GM12878 (cell line): Measurements from ENCODE around the gene DUSP11. TPM values are rescaled to one million over a fixed set of nuclear protein-coding genes. Genes with fewer than 3 reads are reported as not detected.

Experiments used
- ATAC-seq: fragments of 200-7000 bp; cut with Tn5 transposase; 3 replicates; pipeline ENCODE4 v1.9.1; 2020; ENCODE audit warnings: mild to moderate bottlenecking, moderate library complexity
- BruUV-seq: library from RNA; stranded (reverse); fragments of 400-500 nt; replicated peaks from 2 replicates; lab custom pipeline; 2021; lab: Mats Ljungman, UMichigan
- CTCF ChIA-PET: fragments of 300-600 bp; sonication (Branson Sonifier 250); formaldehyde crosslinking; extraction: SDS; loops from one replicate; lab custom pipeline; 2021; ENCODE audit warnings: inconsistent platforms; lab: Yijun Ruan, JAX
- POLR2A ChIA-PET: fragments of 350-600 bp; formaldehyde crosslinking; extraction: SDS; loops from one replicate; lab custom pipeline; 2021; ENCODE audit warnings: inconsistent platforms; lab: Charles Lee
- RAD21 ChIA-PET: fragments of 300-600 bp; sonication (Branson Sonifier 250); formaldehyde crosslinking; loops from one replicate; lab custom pipeline; 2023; ENCODE audit warnings: antibody characterized with exemption; ENCODE audit not compliant: unreplicated experiment; lab: Charles Lee
- SMC1A ChIA-PET: fragments of 300-600 bp; sonication (Branson Sonifier 250); formaldehyde crosslinking; loops from one replicate; lab custom pipeline; 2023; ENCODE audit not compliant: unreplicated experiment, uncharacterized antibody; lab: Charles Lee
- DNase-seq: peaks from one replicate; pipeline ENCODE4 v3.0.0-alpha.2; 2011; ENCODE audit warnings: low read depth, low spot score
- FAIRE-seq: peaks from 3 replicates; lab custom pipeline; 2011; peaks lifted over from hg19 to GRCh38; lab: Jason Lieb, UNC
- H2AFZ ChIP-seq: 2 replicates; pipeline ENCODE4 v1.6.0; 2011; ENCODE audit warnings: low read depth, low read length, control low read depth; ENCODE audit not compliant: control insufficient read depth
- H3K27ac ChIP-seq: 2 replicates; pipeline ENCODE4 v1.5.1; 2011; ENCODE audit warnings: control low read depth; ENCODE audit not compliant: control insufficient read depth, insufficient read depth
- H3K27me3 ChIP-seq, 2 experiments: replicated peaks in 1 of 2; 2 replicates each; pipeline versions ENCODE4 v1.6.0 to v1.6.1; 2011; ENCODE audit warnings: low read length in 1 of 2; ENCODE audit not compliant: control insufficient read depth in 2 of 2, insufficient read depth in 2 of 2
- H3K36me3 ChIP-seq, 2 experiments: 2 replicates each; pipeline ENCODE4 v1.5.1; 2011; ENCODE audit warnings: low read length in 1 of 2; ENCODE audit not compliant: control insufficient read depth in 2 of 2, insufficient read depth in 2 of 2
- H3K4me1 ChIP-seq: 2 replicates; pipeline ENCODE4 v1.6.1; 2011; ENCODE audit warnings: mild to moderate bottlenecking, low read length, moderate library complexity, mixed read lengths; ENCODE audit not compliant: control insufficient read depth, insufficient read depth
- H3K4me2 ChIP-seq: 2 replicates; pipeline ENCODE4 v1.6.0; 2011; ENCODE audit warnings: control low read depth; ENCODE audit not compliant: control insufficient read depth, insufficient read depth
- H3K4me3 ChIP-seq: fragments of 200-600 bp; sonication (generic); 2 replicates; pipeline ENCODE4 v1.5.1; 2016
- H3K79me2 ChIP-seq: 2 replicates; pipeline ENCODE4 v1.6.0; 2011; ENCODE audit warnings: low read length; ENCODE audit not compliant: control insufficient read depth, insufficient read depth
- H3K9ac ChIP-seq: 2 replicates; pipeline ENCODE4 v1.8.0; 2011; ENCODE audit warnings: low read length, control low read depth, mixed read lengths; ENCODE audit not compliant: control insufficient read depth, insufficient read depth
- H3K9me3 ChIP-seq: replicated peaks from 3 replicates; pipeline ENCODE4 v1.5.1; 2011; ENCODE audit warnings: mild to moderate bottlenecking, low read length; ENCODE audit not compliant: control insufficient read depth, insufficient read depth
- H4K20me1 ChIP-seq: 2 replicates; pipeline ENCODE4 v1.6.0; 2011; ENCODE audit not compliant: control insufficient read depth, insufficient read depth
- BMI1 ChIP-seq: fragments of 450-650 bp; IDR thresholded peaks from 2 replicates; pipeline ENCODE4 v1.6.1; 2016; ENCODE audit warnings: mild to moderate bottlenecking, moderate library complexity, borderline replicate concordance
- CREB1 ChIP-seq: IDR thresholded peaks from 2 replicates; pipeline ENCODE4 v1.6.1; 2012; ENCODE audit warnings: low read depth, mild to moderate bottlenecking, inconsistent platforms
- CTCF ChIP-seq, 3 experiments: IDR thresholded peaks in 2 of 3; conservative IDR thresholded peaks in 1 of 3; 2 replicates each; pipeline ENCODE4 v1.5.1; 2011; ENCODE audit warnings: low read depth in 3 of 3, low read length in 3 of 3, mild to moderate bottlenecking in 3 of 3, control low read depth in 2 of 3, moderate library complexity in 2 of 3, inconsistent platforms in 1 of 3, mixed read lengths in 1 of 3; ENCODE audit not compliant: control insufficient read depth in 2 of 3, insufficient read depth in 1 of 3; ENCODE audit errors: extremely low read depth in 1 of 3
- FOXK2 ChIP-seq: fragments of 450-650 bp; IDR thresholded peaks from 2 replicates; pipeline ENCODE4 v1.6.1; 2017; ENCODE audit warnings: mild to moderate bottlenecking, moderate library complexity
- FOXM1 ChIP-seq: IDR thresholded peaks from 2 replicates; pipeline ENCODE4 v1.6.1; 2012; ENCODE audit warnings: low read depth, mild to moderate bottlenecking, inconsistent platforms, low read length, moderate library complexity
- GABPA ChIP-seq: IDR thresholded peaks from 2 replicates; pipeline ENCODE4 v1.6.1; 2014; ENCODE audit warnings: antibody characterized with exemption, low read depth, mild to moderate bottlenecking, inconsistent platforms
- HCFC1 ChIP-seq: fragments of 150-350 bp; IDR thresholded peaks from 2 replicates; pipeline ENCODE4 v1.6.1; 2014; ENCODE audit warnings: low read length
- MLLT1 ChIP-seq: fragments of 450-650 bp; IDR thresholded peaks from 2 replicates; pipeline ENCODE4 v1.6.1; 2016; ENCODE audit warnings: mild to moderate bottlenecking
- PAX8 ChIP-seq: fragments of 450-650 bp; IDR thresholded peaks from 2 replicates; pipeline ENCODE4 v1.6.1; 2017; ENCODE audit warnings: mild to moderate bottlenecking, moderate library complexity
- POLR2A ChIP-seq: IDR thresholded peaks from 2 replicates; pipeline ENCODE4 v1.6.1; 2011; ENCODE audit warnings: low read depth, mild to moderate bottlenecking, low read length
- RAD21 ChIP-seq: IDR thresholded peaks from 2 replicates; pipeline ENCODE4 v1.6.1; 2011; ENCODE audit warnings: mild to moderate bottlenecking, low read depth, low read length, moderate library complexity; ENCODE audit not compliant: insufficient read depth
- SPI1 ChIP-seq: IDR thresholded peaks from 2 replicates; pipeline ENCODE4 v1.6.1; 2011; ENCODE audit warnings: low read depth, mild to moderate bottlenecking, low read length, moderate library complexity, borderline replicate concordance; ENCODE audit not compliant: insufficient read depth
- TBL1XR1 ChIP-seq: IDR thresholded peaks from 2 replicates; pipeline ENCODE4 v1.6.1; 2012; ENCODE audit warnings: low read depth, low read length, improper control_type of control experiment
- ZBED1 ChIP-seq: IDR thresholded peaks from 2 replicates; pipeline ENCODE4 v1.6.1; 2016; ENCODE audit warnings: borderline replicate concordance
- WGBS: methylation state at CpG from one replicate; pipeline ENCODE4 v1.1.6; 2016; ENCODE audit warnings: low lambda C conversion rate; ENCODE audit not compliant: insufficient replicate concordance, insufficient coverage; ENCODE audit errors: missing lambda C conversion rate; 5-methylcytosine and 5-hydroxymethylcytosine counted together
- in situ Hi-C: fragments of 300-500 bp; cut with MboI; formaldehyde crosslinking; loops from 9 replicates; pipeline ENCODE4 v1.14.3; 2018; ENCODE audit warnings: mixed read lengths
- intact Hi-C: fragments of 100-400 bp; cut with micrococcal nuclease; formaldehyde crosslinking; loops from one replicate; pipeline ENCODE4 v1.14.2; 2022; ENCODE audit not compliant: unreplicated experiment
- polyA plus RNA-seq, 11 experiments: library from polyadenylated mRNA; depleted of rRNA in 4 of 11; unstranded in 6 of 11; stranded (reverse) in 5 of 11; fragments of >200 nt; fragmentation: Nextera tagmentation in 4 of 11; fragmentation: Illumina TruSeq in 1 of 11; extraction: Ambion mirVana in 4 of 11; extraction: Trizol in 1 of 11; gene quantifications; 1 replicate in 1 of 11; 2 replicates in 10 of 11; pipeline versions ENCODE4 v1.2.1 to v1.2.3, GENCODE V29; 2011 to 2016; ENCODE audit warnings: inconsistent platforms in 2 of 11, missing spikeins in 2 of 11, low read depth in 1 of 11
- total RNA-seq, 4 experiments: library from RNA; depleted of rRNA in 3 of 4; stranded (reverse); fragments of >200 nt in 3 of 4; fragmentation: Illumina TruSeq in 1 of 4; extraction: Trizol in 1 of 4; gene quantifications; 2 replicates each; pipeline versions ENCODE4 v1.2.1 to v1.2.3, GENCODE V29; 2013 to 2021
- TF ChIP-seq, protein P1 (sequence below): fragments of 450-650 bp; IDR thresholded peaks from 2 replicates; pipeline ENCODE4 v1.6.1; 2017; ENCODE audit warnings: mild to moderate bottlenecking, low read depth, inconsistent platforms; ENCODE audit not compliant: poor library complexity, severe bottlenecking

The DUSP11 gene
- total and polyA plus RNA-seq, 10 of the 15 experiments (the other 5 are each of a cell fraction or from before 2014, with no cell fraction given): 26.4 to 78.4 (median 47.9) TPM

GRCh38 chr2:73736855-73737779 is 42.8 kb downstream of the DUSP11 start, which contains the start of gene TPRKB:
TPRKB (minus strand) TSS chr2:73737345; CDS start chr2:73734569, 2,776 bp downstream.
- in situ Hi-C loops (no loop called here), intact Hi-C loops (no loop called here)
- Histone ChIP-seq H3K9me3 (no peaks in the 10 kb centered on the region; the same call in 1 of the 3 replicates), H3K27ac (peak within 1 kb of the TSS; percentile 69), H3K4me1 (0 out of 2 replicates have a peak, but pooled peaks cover 4% of the 10 kb centered on the region), H3K79me2 (peaks cover 18% of the 10 kb centered on the region), H3K36me3 (peaks cover 0 to 6% of the 10 kb centered on the region in 2 experiments; a peak in 1 of 4 replicates), H3K4me2 (peak within 1 kb of the TSS; percentile 89), H3K27me3 (no peaks in the 10 kb centered on the region), H2AFZ (peak within 1 kb of the TSS; percentile 78), H3K4me3 (peak within 1 kb of the TSS; percentile 96), H4K20me1 (no peaks in the 10 kb centered on the region), H3K9ac (peak within 1 kb of the TSS; percentile 88)
- POLR2A ChIA-PET: interaction anchor here (0.5 to 2.0 kb wide), 6 partner anchors 12 to 289 kb away, joined by 3 to 6 read pairs (median 4); partner anchors contain the start of gene STAMBP
- no TSS peak for BruUV-seq
- CTCF ChIA-PET: interaction anchor here (0.6 to 1.3 kb wide), 5 partner anchors 10 to 556 kb away, joined by 3 to 7 read pairs (median 4); no protein-coding TSS in a partner anchor
- ATAC-seq (peak; percentile 99), FAIRE-seq (peak; percentile 96), DNase-seq (peak; percentile 93)
- RAD21 ChIA-PET: interaction anchor here (0.7 to 1.7 kb wide), 4 partner anchors 86 to 513 kb away, joined by 3 to 8 read pairs (median 6); partner anchors contain the start of genes ALMS1 and STAMBP
- 3% methylated on average over 49 of the region's 49 CpGs for WGBS
- SMC1A ChIA-PET: interaction anchor here (1.0 to 1.1 kb wide), 3 partner anchors 84 to 91 kb away, joined by 3 to 4 read pairs (median 3); partner anchors contain the start of gene STAMBP
- TF ChIP-seq RAD21: no peak
- TF ChIP-seq, protein P1, sequence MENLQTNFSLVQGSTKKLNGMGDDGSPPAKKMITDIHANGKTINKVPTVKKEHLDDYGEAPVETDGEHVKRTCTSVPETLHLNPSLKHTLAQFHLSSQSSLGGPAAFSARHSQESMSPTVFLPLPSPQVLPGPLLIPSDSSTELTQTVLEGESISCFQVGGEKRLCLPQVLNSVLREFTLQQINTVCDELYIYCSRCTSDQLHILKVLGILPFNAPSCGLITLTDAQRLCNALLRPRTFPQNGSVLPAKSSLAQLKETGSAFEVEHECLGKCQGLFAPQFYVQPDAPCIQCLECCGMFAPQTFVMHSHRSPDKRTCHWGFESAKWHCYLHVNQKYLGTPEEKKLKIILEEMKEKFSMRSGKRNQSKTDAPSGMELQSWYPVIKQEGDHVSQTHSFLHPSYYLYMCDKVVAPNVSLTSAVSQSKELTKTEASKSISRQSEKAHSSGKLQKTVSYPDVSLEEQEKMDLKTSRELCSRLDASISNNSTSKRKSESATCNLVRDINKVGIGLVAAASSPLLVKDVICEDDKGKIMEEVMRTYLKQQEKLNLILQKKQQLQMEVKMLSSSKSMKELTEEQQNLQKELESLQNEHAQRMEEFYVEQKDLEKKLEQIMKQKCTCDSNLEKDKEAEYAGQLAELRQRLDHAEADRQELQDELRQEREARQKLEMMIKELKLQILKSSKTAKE: no peak
- TF ChIP-seq SPI1: no peak
- peak; percentile 71 for TF ChIP-seq CREB1
- TF ChIP-seq PAX8: no peak
- no peak for TF ChIP-seq CTCF (IDR thresholded peaks at IDR 0.05 in 2 of 3, conservative IDR thresholded peaks at IDR 0.05 in 1 of 3; ENCODE audit: control insufficient read depth in 2 of 3, extremely low read depth in 1 of 3, insufficient read depth in 1 of 3, low read depth in 3 of 3, low read length in 3 of 3)
- peak; percentile 99 for TF ChIP-seq GABPA
- TF ChIP-seq TBL1XR1: peak; percentile 59; the same call in 1 of the 2 replicates
- TF ChIP-seq MLLT1: peak; percentile 99
- TF ChIP-seq POLR2A: peak; percentile 86
- peak; percentile 76 for TF ChIP-seq HCFC1
- TF ChIP-seq ZBED1: no peak
- no peak for TF ChIP-seq BMI1
- peak; percentile 33 for TF ChIP-seq FOXM1
- TF ChIP-seq FOXK2: no peak
